Astrocyte (in vitro differentiated cells and primary cell): ENCODE results near the gene ZDHHC20. TPM values are rescaled to one million over a fixed set of nuclear protein-coding genes. Genes with fewer than 3 reads are reported as not detected.

ENCODE experiments used
- DNase-seq: peaks from one replicate; pipeline ENCODE4 v3.0.0-alpha.2; 2010; ENCODE audit warnings: low read depth
- FAIRE-seq: peaks from 2 replicates; lab custom pipeline; 2011; peaks lifted over from hg19 to GRCh38; lab: Jason Lieb, UNC
- H2AFZ ChIP-seq: 2 replicates; pipeline ENCODE4 v1.6.0; 2012; ENCODE audit warnings: low read depth, low read length, inconsistent platforms
- H3K27ac ChIP-seq: 2 replicates; pipeline ENCODE4 v1.5.1; 2011; ENCODE audit warnings: low read depth, low read length, inconsistent platforms
- H3K27me3 ChIP-seq: 2 replicates; pipeline ENCODE4 v1.6.0; 2011; ENCODE audit warnings: low read length, inconsistent platforms; ENCODE audit not compliant: insufficient read depth
- H3K36me3 ChIP-seq: 2 replicates; pipeline ENCODE4 v1.5.1; 2011; ENCODE audit warnings: low read length, inconsistent platforms; ENCODE audit not compliant: insufficient read depth
- H3K4me1 ChIP-seq: 2 replicates; pipeline ENCODE4 v1.5.1; 2011; ENCODE audit warnings: low read length, inconsistent platforms; ENCODE audit not compliant: insufficient read depth
- H3K4me2 ChIP-seq: 2 replicates; pipeline ENCODE4 v1.6.0; 2012; ENCODE audit warnings: low read length, inconsistent platforms
- H3K4me3 ChIP-seq: 2 replicates; pipeline ENCODE4 v1.5.1; 2011; ENCODE audit warnings: low read depth, mild to moderate bottlenecking, low read length, inconsistent platforms; ENCODE audit not compliant: insufficient read depth
- H3K79me2 ChIP-seq: 2 replicates; pipeline ENCODE4 v1.6.0; 2012; ENCODE audit warnings: mild to moderate bottlenecking, low read length, inconsistent platforms; ENCODE audit not compliant: insufficient read depth
- H3K9ac ChIP-seq: 2 replicates; pipeline ENCODE4 v1.6.0; 2012; ENCODE audit warnings: mild to moderate bottlenecking, low read length, inconsistent platforms
- H3K9me3 ChIP-seq: 2 replicates; pipeline ENCODE4 v1.5.1; 2012; ENCODE audit warnings: low read depth, mild to moderate bottlenecking, low read length, inconsistent platforms; ENCODE audit not compliant: insufficient read depth
- H4K20me1 ChIP-seq: 2 replicates; pipeline ENCODE4 v1.6.0; 2012; ENCODE audit warnings: low read length, inconsistent platforms; ENCODE audit not compliant: insufficient read depth
- H3K27ac Mint-ChIP-seq: one replicate; pipeline ENCODE4 v1.8.0; 2021; ENCODE audit warnings: mild to moderate bottlenecking, mixed read lengths; ENCODE audit not compliant: unreplicated experiment
- H3K27me3 Mint-ChIP-seq: one replicate; pipeline ENCODE4 v1.8.0; 2021; ENCODE audit warnings: low read depth, mixed read lengths; ENCODE audit not compliant: unreplicated experiment
- H3K36me3 Mint-ChIP-seq: one replicate; pipeline ENCODE4 v1.8.0; 2021; ENCODE audit warnings: low read depth, mixed read lengths; ENCODE audit not compliant: unreplicated experiment
- H3K4me1 Mint-ChIP-seq: one replicate; pipeline ENCODE4 v1.8.0; 2021; ENCODE audit warnings: low read depth, mixed read lengths; ENCODE audit not compliant: unreplicated experiment
- H3K4me3 Mint-ChIP-seq: one replicate; pipeline ENCODE4 v1.8.0; 2021; ENCODE audit warnings: mild to moderate bottlenecking, moderate library complexity, mixed read lengths; ENCODE audit not compliant: unreplicated experiment
- H3K9me3 Mint-ChIP-seq: one replicate; pipeline ENCODE4 v1.8.0; 2021; ENCODE audit warnings: mild to moderate bottlenecking, mixed read lengths; ENCODE audit not compliant: unreplicated experiment
- CTCF ChIP-seq: IDR thresholded peaks from 2 replicates; pipeline ENCODE4 v1.5.1; 2011; ENCODE audit warnings: low read depth, mild to moderate bottlenecking, inconsistent platforms, low read length, moderate library complexity; ENCODE audit not compliant: insufficient read depth
- EZH2 ChIP-seq: IDR thresholded peaks from 2 replicates; pipeline ENCODE4 v1.6.1; 2012; ENCODE audit warnings: mild to moderate bottlenecking, low read length, inconsistent platforms; ENCODE audit not compliant: insufficient read depth
- total RNA-seq: library from RNA; stranded (reverse); gene quantifications from 2 replicates; pipeline ENCODE4 v1.2.1, GENCODE V29; 2021

The ZDHHC20 gene
- total RNA-seq, 1 donor from 2014 or later = 64.3 TPM

DNA sequence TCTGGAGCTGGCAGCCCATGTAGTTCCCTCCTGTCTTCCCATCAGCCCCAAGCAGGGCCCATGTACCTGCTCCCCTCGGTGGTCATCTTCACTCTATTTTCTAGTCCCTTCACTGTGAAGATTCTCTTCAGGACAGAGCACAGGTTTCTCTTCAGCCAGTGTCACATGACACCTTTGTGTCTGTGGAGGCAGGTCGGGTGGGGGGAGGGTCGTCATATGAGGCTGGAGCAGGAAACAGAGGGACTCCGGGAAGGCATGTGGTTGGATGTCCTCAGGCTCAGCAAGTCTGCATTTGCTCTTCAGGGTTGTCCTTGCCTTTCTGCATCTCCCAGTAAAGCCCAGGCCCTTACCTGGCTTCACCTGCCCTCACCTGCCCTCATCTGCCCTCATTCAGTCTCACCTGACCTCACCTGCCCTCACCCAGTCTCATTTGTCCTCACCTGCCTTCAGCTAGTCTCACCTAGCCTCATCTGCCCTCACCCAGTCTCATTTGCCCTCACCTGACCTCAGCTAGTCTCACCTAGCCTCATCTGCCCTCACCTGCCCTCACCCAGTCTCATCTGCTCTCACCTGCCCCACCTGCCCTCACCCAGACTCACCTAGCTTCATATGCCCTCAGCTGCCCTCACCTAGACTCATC, 120.3 kb downstream of the ZDHHC20 start:
- H3K9ac ChIP-seq = no peak overlapping the region
- H3K27me3 Mint-ChIP-seq = peaks cover 16% of the 10 kb centered on the region

GRCh38 chr13:21338156-21338555, 120.9 kb downstream of the ZDHHC20 start:
- H3K27ac Mint-ChIP-seq = no peak overlapping the region
- no peak overlapping the region for H3K4me2 ChIP-seq
- FAIRE-seq = no peak

More for the DNA sequence above, 120.3 kb downstream of the ZDHHC20 start:
- H3K9me3 ChIP-seq = no peaks in the 10 kb centered on the region
- H3K36me3 ChIP-seq = no peaks in the 10 kb centered on the region
- H3K27ac ChIP-seq = no peak overlapping the region
- no peaks in the 10 kb centered on the region for H4K20me1 ChIP-seq
- DNase-seq (no peak), FAIRE-seq (no peak)
- Mint-ChIP-seq H3K27ac (no peak overlapping the region), H3K9me3 (no peaks in the 10 kb centered on the region), H3K4me3 (no peak overlapping the region), H3K4me1 (peaks cover 1% of the 10 kb centered on the region), H3K36me3 (no peaks in the 10 kb centered on the region)
- TF ChIP-seq EZH2 (no peak), CTCF (no peak)
- no peak overlapping the region for H3K4me3 ChIP-seq
- no peak overlapping the region for H2AFZ ChIP-seq
- no peaks in the 10 kb centered on the region for H3K79me2 ChIP-seq
- no peak overlapping the region for H3K4me2 ChIP-seq
- no peaks in the 10 kb centered on the region for H3K4me1 ChIP-seq
- H3K27me3 ChIP-seq = no peaks in the 10 kb centered on the region

GRCh38 chr13:21336609-21337349, 122.3 kb downstream of the ZDHHC20 start:
- Mint-ChIP-seq H3K27me3 (peaks cover 16% of the 10 kb centered on the region), H3K4me3 (no peak overlapping the region), H3K27ac (no peak overlapping the region), H3K9me3 (no peaks in the 10 kb centered on the region), H3K4me1 (peaks cover 1% of the 10 kb centered on the region), H3K36me3 (no peaks in the 10 kb centered on the region)
- Histone ChIP-seq H3K79me2 (no peaks in the 10 kb centered on the region), H3K27ac (no peak overlapping the region), H3K9ac (no peak overlapping the region), H3K4me1 (no peaks in the 10 kb centered on the region), H3K4me3 (no peak overlapping the region), H3K27me3 (no peaks in the 10 kb centered on the region), H2AFZ (no peak overlapping the region), H3K4me2 (no peak overlapping the region), H4K20me1 (no peaks in the 10 kb centered on the region), H3K36me3 (no peaks in the 10 kb centered on the region), H3K9me3 (no peaks in the 10 kb centered on the region)
- TF ChIP-seq EZH2 (no peak), CTCF (no peak)
- no peak for DNase-seq
- FAIRE-seq = no peak

More at GRCh38 chr13:21338156-21338555, 120.9 kb downstream of the ZDHHC20 start:
- no peak for TF ChIP-seq EZH2
- no peaks in the 10 kb centered on the region for H3K79me2 ChIP-seq
- no peaks in the 10 kb centered on the region for H3K9me3 ChIP-seq
- no peaks in the 10 kb centered on the region for H3K9me3 Mint-ChIP-seq
- H3K27me3 Mint-ChIP-seq = peaks cover 16% of the 10 kb centered on the region
- H3K36me3 Mint-ChIP-seq = no peaks in the 10 kb centered on the region
- H3K27ac ChIP-seq = no peak overlapping the region
- no peak overlapping the region for H3K4me3 ChIP-seq
- H3K36me3 ChIP-seq = no peaks in the 10 kb centered on the region
- H3K4me3 Mint-ChIP-seq = no peak overlapping the region
- no peak overlapping the region for H3K9ac ChIP-seq
- no peaks in the 10 kb centered on the region for H4K20me1 ChIP-seq
- no peak overlapping the region for H2AFZ ChIP-seq
- peaks cover 1% of the 10 kb centered on the region for H3K4me1 Mint-ChIP-seq
- H3K27me3 ChIP-seq = no peaks in the 10 kb centered on the region
- H3K4me1 ChIP-seq = no peaks in the 10 kb centered on the region
- no peak for DNase-seq
